Measurements from ENCODE around the gene STAB2.

DNA sequence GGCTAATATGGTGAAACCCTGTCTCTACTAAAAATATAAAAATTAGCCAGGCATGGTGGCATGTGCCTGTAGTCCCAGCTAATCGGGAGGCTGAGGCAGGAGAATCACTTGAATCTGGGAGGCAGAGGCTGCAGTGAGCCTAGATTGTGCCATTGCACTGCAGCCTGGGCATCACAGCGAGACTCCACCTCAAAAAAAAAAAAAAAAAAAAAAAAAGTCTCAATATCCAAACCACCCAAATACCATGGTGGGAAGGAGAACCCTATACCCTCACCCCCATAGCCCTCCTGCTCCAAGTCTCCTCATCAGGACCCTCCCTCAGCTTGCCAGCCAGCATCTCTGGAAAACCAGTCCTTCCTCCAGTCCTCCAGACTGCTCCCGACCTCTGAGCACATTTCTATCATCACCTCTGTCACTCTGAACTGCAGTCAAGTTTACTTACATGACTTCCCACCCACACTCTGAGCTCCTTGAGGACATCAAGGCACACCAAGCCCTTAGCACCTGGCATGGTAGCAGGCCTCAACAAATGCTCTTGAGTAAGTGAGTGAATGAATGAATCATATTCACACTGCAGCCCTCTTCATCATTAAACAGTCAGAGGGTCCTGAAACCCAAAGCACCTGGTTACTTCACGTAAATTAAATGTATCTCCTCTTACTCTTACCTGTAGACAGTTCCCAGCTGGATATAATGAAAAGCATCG lies 218.7 kb downstream of the STAB2 start:
- TF ChIP-seq, protein P1, sequence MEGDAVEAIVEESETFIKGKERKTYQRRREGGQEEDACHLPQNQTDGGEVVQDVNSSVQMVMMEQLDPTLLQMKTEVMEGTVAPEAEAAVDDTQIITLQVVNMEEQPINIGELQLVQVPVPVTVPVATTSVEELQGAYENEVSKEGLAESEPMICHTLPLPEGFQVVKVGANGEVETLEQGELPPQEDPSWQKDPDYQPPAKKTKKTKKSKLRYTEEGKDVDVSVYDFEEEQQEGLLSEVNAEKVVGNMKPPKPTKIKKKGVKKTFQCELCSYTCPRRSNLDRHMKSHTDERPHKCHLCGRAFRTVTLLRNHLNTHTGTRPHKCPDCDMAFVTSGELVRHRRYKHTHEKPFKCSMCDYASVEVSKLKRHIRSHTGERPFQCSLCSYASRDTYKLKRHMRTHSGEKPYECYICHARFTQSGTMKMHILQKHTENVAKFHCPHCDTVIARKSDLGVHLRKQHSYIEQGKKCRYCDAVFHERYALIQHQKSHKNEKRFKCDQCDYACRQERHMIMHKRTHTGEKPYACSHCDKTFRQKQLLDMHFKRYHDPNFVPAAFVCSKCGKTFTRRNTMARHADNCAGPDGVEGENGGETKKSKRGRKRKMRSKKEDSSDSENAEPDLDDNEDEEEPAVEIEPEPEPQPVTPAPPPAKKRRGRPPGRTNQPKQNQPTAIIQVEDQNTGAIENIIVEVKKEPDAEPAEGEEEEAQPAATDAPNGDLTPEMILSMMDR (IDR thresholded peaks at IDR 0.05): no peak
- TF ChIP-seq POLR2A (IDR thresholded peaks at IDR 0.05): no peak
- TF ChIP-seq POLR2AphosphoS5 (IDR thresholded peaks at IDR 0.05): no peak

Data from gastroesophageal sphincter (tissue), 3 donors.